Colonic mucosa (tissue), 4 donors: ENCODE data around the gene KRT1. TPM values are rescaled to one million over a fixed set of nuclear protein-coding genes. Genes with fewer than 3 reads are reported as not detected.
A peak's percentile ranks its signal among the peaks of the same experiment; 100 is the strongest.

Experiments used
- DNase-seq: peaks from one replicate; pipeline ENCODE4 v3.0.0-alpha.2; 2020
- H3K27ac ChIP-seq: fragments of 200-600 bp; one replicate; pipeline ENCODE4 v1.8.0; 2021
- H3K27me3 ChIP-seq: fragments of 200-600 bp; one replicate; pipeline ENCODE4 v1.8.0; 2021
- H3K36me3 ChIP-seq: fragments of 200-600 bp; one replicate; pipeline ENCODE4 v1.8.0; 2021
- H3K4me1 ChIP-seq: fragments of 200-600 bp; one replicate; pipeline ENCODE4 v1.8.0; 2021; ENCODE audit warnings: mild to moderate bottlenecking
- H3K4me3 ChIP-seq: fragments of 200-600 bp; one replicate; pipeline ENCODE4 v1.8.0; 2021
- H3K9ac ChIP-seq, 2 donors: one replicate each; pipeline ENCODE4 v1.7.0; 2013; ENCODE audit warnings: control low read depth in 2 of 2, low read depth in 2 of 2, low read length in 2 of 2
- H3K9me3 ChIP-seq: fragments of 200-600 bp; one replicate; pipeline ENCODE4 v1.8.0; 2021
- intact Hi-C: fragments of 100-400 bp; cut with DNase I; formaldehyde crosslinking; loops from one replicate; pipeline ENCODE4 v1.14.1; 2022
- total RNA-seq, 2 donors: library from RNA; stranded (reverse); fragmentation: NEBNext Ultra II Directional in 1 of 2; extraction: Animal tissue kit (Norgen Biotek cat#: 25700) in 1 of 2; gene quantifications; one replicate each; pipeline ENCODE4 v1.2.1, GENCODE V29; 2021
- TF ChIP-seq, protein P1 (sequence below): fragments of 200-600 bp; IDR thresholded peaks from one replicate; pipeline ENCODE4 v1.8.0; 2022; ENCODE audit warnings: antibody characterized with exemption, mild to moderate bottlenecking
- donor health status: healthy.
- donor health status: DM: no; HTN: no; CAD: no.
- donor health status: DM: no; HTN: no; CAD: no.

The KRT1 gene
- total RNA-seq, 2 donors from 2014 or later, result 1.2 TPM; not detected in 1

DNA sequence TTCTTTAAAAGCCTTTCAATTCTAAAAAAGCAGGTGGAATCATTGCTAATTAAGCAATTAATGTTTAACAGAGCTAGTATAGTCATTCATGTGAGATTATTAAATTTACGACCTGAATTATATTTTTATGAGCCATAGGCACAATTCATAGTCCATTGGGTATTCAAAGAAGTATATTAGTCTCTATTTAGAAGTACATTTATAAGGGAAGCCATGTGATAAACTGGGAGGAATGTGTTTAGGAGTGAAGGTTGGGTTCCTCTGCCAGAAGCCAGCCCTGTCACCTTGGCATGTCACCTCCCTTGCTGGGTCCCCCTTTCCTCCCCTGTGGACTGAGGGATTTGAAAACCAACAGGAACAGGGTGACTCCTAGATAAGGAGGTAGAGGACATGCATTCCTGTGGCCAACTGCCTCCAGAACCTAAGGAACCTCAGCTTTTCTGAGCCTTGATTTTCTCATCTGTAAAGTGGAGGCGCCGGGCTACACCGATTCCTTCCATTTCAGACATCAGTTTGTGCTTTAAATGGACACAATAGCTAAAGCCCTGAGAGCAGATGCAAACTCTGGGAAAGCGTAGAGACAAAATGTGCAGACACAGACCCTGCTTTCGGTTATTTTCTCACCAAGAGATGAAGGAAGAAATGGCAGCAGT is 22.8 kb downstream of the KRT1 start:
- H3K27me3 ChIP-seq, result no peaks in the 10 kb centered on the region
- TF ChIP-seq, protein P1, sequence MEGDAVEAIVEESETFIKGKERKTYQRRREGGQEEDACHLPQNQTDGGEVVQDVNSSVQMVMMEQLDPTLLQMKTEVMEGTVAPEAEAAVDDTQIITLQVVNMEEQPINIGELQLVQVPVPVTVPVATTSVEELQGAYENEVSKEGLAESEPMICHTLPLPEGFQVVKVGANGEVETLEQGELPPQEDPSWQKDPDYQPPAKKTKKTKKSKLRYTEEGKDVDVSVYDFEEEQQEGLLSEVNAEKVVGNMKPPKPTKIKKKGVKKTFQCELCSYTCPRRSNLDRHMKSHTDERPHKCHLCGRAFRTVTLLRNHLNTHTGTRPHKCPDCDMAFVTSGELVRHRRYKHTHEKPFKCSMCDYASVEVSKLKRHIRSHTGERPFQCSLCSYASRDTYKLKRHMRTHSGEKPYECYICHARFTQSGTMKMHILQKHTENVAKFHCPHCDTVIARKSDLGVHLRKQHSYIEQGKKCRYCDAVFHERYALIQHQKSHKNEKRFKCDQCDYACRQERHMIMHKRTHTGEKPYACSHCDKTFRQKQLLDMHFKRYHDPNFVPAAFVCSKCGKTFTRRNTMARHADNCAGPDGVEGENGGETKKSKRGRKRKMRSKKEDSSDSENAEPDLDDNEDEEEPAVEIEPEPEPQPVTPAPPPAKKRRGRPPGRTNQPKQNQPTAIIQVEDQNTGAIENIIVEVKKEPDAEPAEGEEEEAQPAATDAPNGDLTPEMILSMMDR, result no peak
- no peaks in the 10 kb centered on the region for H3K4me1 ChIP-seq
- DNase-seq, result no peak
- no peaks in the 10 kb centered on the region for H3K36me3 ChIP-seq
- H3K4me3 ChIP-seq, result no peak overlapping the region
- H3K9me3 ChIP-seq, result no peaks in the 10 kb centered on the region
- no peak overlapping the region for H3K9ac ChIP-seq
- intact Hi-C loops, result no loop called here
- no peak overlapping the region for H3K27ac ChIP-seq

- intact Hi-C loops, result no loop called here
- no peak for DNase-seq
- Histone ChIP-seq H3K27me3 (no peaks in the 10 kb centered on the region), H3K36me3 (no peaks in the 10 kb centered on the region), H3K4me3 (no peak overlapping the region), H3K9me3 (no peaks in the 10 kb centered on the region), H3K9ac (no peak overlapping the region), H3K4me1 (no peaks in the 10 kb centered on the region), H3K27ac (no peak overlapping the region)
- TF ChIP-seq, protein P1, result no peak
These were observed 23.6 kb downstream of the KRT1 start for GRCh38 chr12:52656616-52657015.

- intact Hi-C loops, result no loop called here
- Histone ChIP-seq H3K36me3 (no peaks in the 10 kb centered on the region), H3K9me3 (no peaks in the 10 kb centered on the region), H3K4me1 (no peaks in the 10 kb centered on the region), H3K4me3 (no peak overlapping the region), H3K9ac (no peak overlapping the region), H3K27me3 (no peaks in the 10 kb centered on the region), H3K27ac (no peak overlapping the region)
- no peak for DNase-seq
- TF ChIP-seq, protein P1, result no peak
These were observed 24.5 kb downstream of the KRT1 start for GRCh38 chr12:52655720-52656124.

DNA sequence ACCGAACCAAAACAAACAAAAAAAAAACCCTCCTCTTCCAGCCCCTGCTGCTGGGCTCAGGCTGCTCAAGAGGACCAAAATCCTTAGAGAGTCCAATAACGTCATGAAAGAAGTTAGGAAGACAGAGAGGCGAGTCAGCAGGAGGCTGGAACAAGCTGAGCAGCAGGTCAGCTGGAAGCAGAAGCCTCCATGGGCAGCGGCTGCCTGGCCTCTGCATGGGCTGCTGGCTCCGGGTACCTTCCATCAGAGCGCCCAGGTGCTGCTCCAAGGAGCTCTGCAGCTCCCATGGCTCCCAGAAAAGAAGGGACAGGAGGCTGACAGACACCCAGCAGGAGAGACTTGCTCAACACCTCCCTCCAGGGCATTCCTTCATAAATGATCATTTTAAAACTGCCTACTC is 25.0 kb downstream of the KRT1 start:
- TF ChIP-seq, protein P1, result no peak
- H3K4me1 ChIP-seq, result peaks cover 3% of the 10 kb centered on the region
- intact Hi-C loops, result no loop called here
- no peak overlapping the region for H3K27ac ChIP-seq
- H3K4me3 ChIP-seq, result no peak overlapping the region
- no peaks in the 10 kb centered on the region for H3K36me3 ChIP-seq
- no peaks in the 10 kb centered on the region for H3K27me3 ChIP-seq
- H3K9me3 ChIP-seq, result no peaks in the 10 kb centered on the region
- no peak overlapping the region for H3K9ac ChIP-seq
- DNase-seq, result no peak

DNA sequence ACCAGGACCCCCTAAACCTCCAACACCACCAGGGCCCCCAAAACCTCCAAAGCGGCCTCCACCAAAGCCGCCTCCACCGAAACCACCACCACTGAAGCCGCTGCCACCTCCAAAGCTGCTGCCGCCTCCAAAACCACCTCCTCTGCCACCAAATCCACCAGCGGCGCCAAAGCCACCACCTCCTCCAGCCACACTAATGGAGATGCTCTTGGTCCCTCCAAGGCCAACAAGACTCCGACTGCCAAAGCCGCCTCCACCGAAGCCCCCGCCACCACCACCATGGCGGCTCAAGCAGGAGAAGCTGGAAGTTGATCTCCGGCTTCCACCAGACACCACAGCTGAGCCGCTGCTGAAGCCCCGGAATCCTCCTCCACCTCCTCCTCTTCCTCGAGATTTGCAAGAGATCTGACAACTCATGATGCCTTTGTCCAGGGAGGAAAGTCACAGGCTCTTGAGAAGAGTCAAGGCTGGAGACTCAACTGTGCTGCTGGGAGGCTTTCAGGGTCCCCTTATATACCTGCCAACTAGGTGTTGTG is 28.4 kb downstream of the KRT1 start, which contains the start of gene KRT2:
Gene KRT2 (minus strand): TSS at position 486 of the 536 bp plus-strand sequence. CDS start 69 bp downstream, at position 417.
- no peak within 1 kb of the TSS for H3K4me3 ChIP-seq
- H3K36me3 ChIP-seq, result no peaks in the 10 kb centered on the region
- H3K9ac ChIP-seq, result no peak within 1 kb of the TSS
- peak within 1 kb of the TSS; percentile 45 for H3K27ac ChIP-seq
- H3K27me3 ChIP-seq, result no peaks in the 10 kb centered on the region
- H3K4me1 ChIP-seq, result peaks cover 4% of the 10 kb centered on the region
- TF ChIP-seq, protein P1, result no peak
- no peak for DNase-seq
- intact Hi-C loops, result no loop called here
- H3K9me3 ChIP-seq, result no peaks in the 10 kb centered on the region
